Natural killer cell (primary cell): ENCODE data around the gene SCN2A. TPM values are rescaled to one million over a fixed set of nuclear protein-coding genes. Genes with fewer than 3 reads are reported as not detected.

Experiments used
- ATAC-seq, 3 donors: fragments of 150-1000 bp in 2 of 3; fragments of 200-7000 bp in 1 of 3; cut with Tn5 transposase; 1 replicate in 1 of 3; 2 replicates in 2 of 3; pipeline ENCODE4 v1.10.0; 2021; ENCODE audit warnings: mild to moderate bottlenecking in 2 of 3, moderate library complexity in 2 of 3
- DNase-seq, 2 donors: peaks; one replicate each; pipeline versions ENCODE4 v3.0.0 to v3.0.0-alpha.2; 2013 to 2021; ENCODE audit warnings: mixed read lengths in 1 of 2
- H3K27ac ChIP-seq: one replicate; pipeline ENCODE4 v1.5.1; 2013; ENCODE audit warnings: mild to moderate bottlenecking, low read length
- H3K27me3 ChIP-seq: one replicate; pipeline ENCODE4 v1.6.1; 2013; ENCODE audit warnings: low read length; ENCODE audit not compliant: control insufficient read depth, insufficient read depth
- H3K36me3 ChIP-seq: one replicate; pipeline ENCODE4 v1.6.1; 2013; ENCODE audit warnings: low read length; ENCODE audit not compliant: control insufficient read depth, insufficient read depth
- H3K4me1 ChIP-seq: one replicate; pipeline ENCODE4 v1.6.1; 2013; ENCODE audit warnings: low read length; ENCODE audit not compliant: control insufficient read depth, insufficient read depth
- H3K4me3 ChIP-seq: one replicate; pipeline ENCODE4 v1.5.1; 2013; ENCODE audit warnings: low read length
- H3K9me3 ChIP-seq: one replicate; pipeline ENCODE4 v1.6.1; 2013; ENCODE audit warnings: low read length; ENCODE audit not compliant: control insufficient read depth, insufficient read depth
- H3K27ac Mint-ChIP-seq, 2 donors: one replicate each; pipeline ENCODE4 v1.8.0; 2022; ENCODE audit warnings: mild to moderate bottlenecking in 2 of 2, mixed read lengths in 2 of 2, moderate library complexity in 1 of 2
- H3K27me3 Mint-ChIP-seq, 2 donors: one replicate each; pipeline ENCODE4 v1.8.0; 2022; ENCODE audit warnings: low read depth in 2 of 2, mixed read lengths in 2 of 2
- H3K36me3 Mint-ChIP-seq: one replicate; pipeline ENCODE4 v1.8.0; 2022; ENCODE audit warnings: mixed read lengths
- H3K4me1 Mint-ChIP-seq, 2 donors: one replicate each; pipeline ENCODE4 v1.8.0; 2022; ENCODE audit warnings: mixed read lengths in 2 of 2
- H3K4me3 Mint-ChIP-seq: one replicate; pipeline ENCODE4 v1.8.0; 2022; ENCODE audit warnings: mild to moderate bottlenecking, moderate library complexity, mixed read lengths
- H3K9me3 Mint-ChIP-seq, 2 donors: one replicate each; pipeline ENCODE4 v1.8.0; 2022; ENCODE audit warnings: mixed read lengths in 2 of 2
- CTCF ChIP-seq: fragments of 200-600 bp; IDR thresholded peaks from one replicate; pipeline ENCODE4 v1.8.0; 2022; ENCODE audit warnings: antibody characterized with exemption
- WGBS: methylation state at CpG from one replicate; pipeline ENCODE4 v1.1.7; 2013; ENCODE audit warnings: missing lambda C conversion rate; ENCODE audit not compliant: insufficient coverage; 5-methylcytosine and 5-hydroxymethylcytosine counted together
- intact Hi-C: fragments of 100-400 bp; cut with micrococcal nuclease; formaldehyde crosslinking; loops from one replicate; pipeline ENCODE4 v1.14.2; 2022
- total RNA-seq, 4 donors: library from RNA; stranded (reverse); fragments of 120-200 nt in 1 of 4; gene quantifications; one replicate each; pipeline versions ENCODE4 v1.2.3 to v1.2.4, GENCODE V29; 2013 to 2022

The SCN2A gene
- total RNA-seq, 3 donors from 2014 or later (not counting 1 experiment from before 2014, with no cell fraction given): 0.10 TPM; not detected in 2

- Histone ChIP-seq H3K27me3 (peaks cover 7% of the 10 kb centered on the region), H3K9me3 (no peaks in the 10 kb centered on the region), H3K27ac (no peak overlapping the region), H3K4me1 (no peaks in the 10 kb centered on the region), H3K36me3 (no peaks in the 10 kb centered on the region), H3K4me3 (no peak overlapping the region)
- TF ChIP-seq CTCF: peak; percentile 71
- intact Hi-C loops: loop anchor here (1.0 to 5.0 kb wide), 2 partner anchors 276 to 300 kb away; no protein-coding TSS in a partner anchor
- ATAC-seq: peak; percentile 99 to 100 (median 100)
- Mint-ChIP-seq H3K36me3 (no peaks in the 10 kb centered on the region), H3K27me3 (peaks cover 13 to 17% of the 10 kb centered on the region in 2 donors), H3K27ac (no peak overlapping the region), H3K4me1 (no peaks in the 10 kb centered on the region), H3K4me3 (no peak overlapping the region), H3K9me3 (no peaks in the 10 kb centered on the region)
- WGBS: 33% methylated on average over 3 of the region's 6 CpGs
- DNase-seq: peak in 1 of 2 donors; percentile 90
These were observed 54.5 kb downstream of the SCN2A start for GRCh38 chr2:165293440-165294420.

GRCh38 chr2:165294912-165295311, 55.7 kb downstream of the SCN2A start:
- DNase-seq: no peak
- no peak overlapping the region for H3K27ac Mint-ChIP-seq

GRCh38 chr2:165295643-165296042, 56.4 kb downstream of the SCN2A start:
- no peak overlapping the region for H3K4me3 Mint-ChIP-seq
- intact Hi-C loops: no loop called here
- H3K36me3 Mint-ChIP-seq: no peaks in the 10 kb centered on the region
- DNase-seq (no peak), ATAC-seq (no peak)
- WGBS: over 99% methylated on average over 4 of the region's 4 CpGs
- H3K4me1 Mint-ChIP-seq: no peaks in the 10 kb centered on the region
- no peaks in the 10 kb centered on the region for H3K4me1 ChIP-seq
- no peak overlapping the region for H3K27ac ChIP-seq
- H3K27ac Mint-ChIP-seq: no peak overlapping the region
- no peak for TF ChIP-seq CTCF
- H3K27me3 Mint-ChIP-seq: peaks cover 13 to 17% of the 10 kb centered on the region in 2 donors
- no peak overlapping the region for H3K4me3 ChIP-seq
- H3K9me3 Mint-ChIP-seq: no peaks in the 10 kb centered on the region
- H3K27me3 ChIP-seq: peaks cover 7% of the 10 kb centered on the region
- no peaks in the 10 kb centered on the region for H3K36me3 ChIP-seq
- H3K9me3 ChIP-seq: no peaks in the 10 kb centered on the region

More at GRCh38 chr2:165294912-165295311, 55.7 kb downstream of the SCN2A start:
- Histone ChIP-seq H3K4me1 (no peaks in the 10 kb centered on the region), H3K9me3 (no peaks in the 10 kb centered on the region), H3K4me3 (no peak overlapping the region), H3K36me3 (no peaks in the 10 kb centered on the region), H3K27ac (no peak overlapping the region), H3K27me3 (peaks cover 7% of the 10 kb centered on the region)
- 68% methylated on average over 5 of the region's 5 CpGs for WGBS
- no peak overlapping the region for H3K4me3 Mint-ChIP-seq
- intact Hi-C loops: loop anchor here (5.0 kb wide), 1 partner anchor 278 kb away; no protein-coding TSS in a partner anchor
- peaks cover 13 to 17% of the 10 kb centered on the region in 2 donors for H3K27me3 Mint-ChIP-seq
- no peaks in the 10 kb centered on the region for H3K9me3 Mint-ChIP-seq
- H3K36me3 Mint-ChIP-seq: no peaks in the 10 kb centered on the region
- ATAC-seq: no peak
- TF ChIP-seq CTCF: no peak
- no peaks in the 10 kb centered on the region for H3K4me1 Mint-ChIP-seq
